GM18951 (cell line): ENCODE data around the gene CTU2.

Source experiments
- POLR2A ChIP-seq: IDR thresholded peaks from 4 replicates; pipeline ENCODE4 v1.6.1; 2011; ENCODE audit warnings: mild to moderate bottlenecking; ENCODE audit not compliant: insufficient read length, insufficient read depth; ENCODE audit errors: extremely low read depth
- in situ Hi-C: fragments of 300-500 bp; cut with MboI; formaldehyde crosslinking; loops from one replicate; pipeline ENCODE4 v1.12.0; 2022; ENCODE audit warnings: low sequenced_read_pairs, mixed read lengths, inconsistent platforms; ENCODE audit not compliant: unreplicated experiment

CTU2 gene

DNA sequence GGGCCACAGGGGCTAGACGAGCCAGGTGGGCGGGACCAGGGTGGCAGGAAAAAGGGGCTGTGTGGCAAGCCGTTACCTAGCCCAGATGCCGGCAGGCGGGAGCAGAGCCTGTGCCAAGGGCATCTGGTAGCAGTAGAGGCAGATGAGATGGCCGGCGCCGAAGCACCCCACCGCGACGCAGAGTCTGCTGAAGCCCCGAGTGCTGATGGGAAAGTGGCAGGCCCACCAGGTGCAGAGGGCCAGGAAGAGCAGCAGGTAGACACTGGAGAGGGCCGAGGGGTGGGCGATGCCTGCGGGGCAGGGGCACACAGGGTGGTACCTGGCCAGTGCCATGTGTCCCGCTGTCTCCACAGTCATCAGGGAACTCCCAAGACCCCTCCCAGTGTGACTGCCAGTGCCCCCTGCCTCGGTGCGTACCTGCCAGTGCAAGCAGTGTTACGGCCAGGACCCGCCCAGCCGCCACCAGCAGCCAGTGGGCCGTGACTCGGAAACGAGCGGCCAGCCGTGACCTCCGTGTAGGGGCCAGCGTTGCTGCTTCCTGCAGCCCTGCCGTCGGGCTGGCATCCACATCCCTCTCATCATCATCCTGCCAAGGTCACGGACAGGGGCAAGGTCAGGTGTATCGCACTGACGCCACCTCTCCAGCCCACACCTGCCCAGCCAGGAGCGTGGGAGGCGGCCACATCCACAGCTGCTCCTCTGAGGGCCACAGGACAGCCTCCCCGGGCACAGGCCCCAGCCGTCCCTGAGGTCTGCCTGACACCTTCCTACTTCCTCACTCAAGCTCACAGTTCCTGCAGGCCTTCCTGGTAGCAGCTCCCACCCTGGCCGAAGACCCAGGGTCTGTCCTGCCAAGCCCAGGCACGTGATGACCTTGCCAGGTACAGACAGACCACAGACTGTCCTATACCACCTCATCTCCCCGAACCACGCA, 32.1 kb downstream of the CTU2 start:
- in situ Hi-C loops, result no loop called here
- TF ChIP-seq POLR2A, result no peak

DNA sequence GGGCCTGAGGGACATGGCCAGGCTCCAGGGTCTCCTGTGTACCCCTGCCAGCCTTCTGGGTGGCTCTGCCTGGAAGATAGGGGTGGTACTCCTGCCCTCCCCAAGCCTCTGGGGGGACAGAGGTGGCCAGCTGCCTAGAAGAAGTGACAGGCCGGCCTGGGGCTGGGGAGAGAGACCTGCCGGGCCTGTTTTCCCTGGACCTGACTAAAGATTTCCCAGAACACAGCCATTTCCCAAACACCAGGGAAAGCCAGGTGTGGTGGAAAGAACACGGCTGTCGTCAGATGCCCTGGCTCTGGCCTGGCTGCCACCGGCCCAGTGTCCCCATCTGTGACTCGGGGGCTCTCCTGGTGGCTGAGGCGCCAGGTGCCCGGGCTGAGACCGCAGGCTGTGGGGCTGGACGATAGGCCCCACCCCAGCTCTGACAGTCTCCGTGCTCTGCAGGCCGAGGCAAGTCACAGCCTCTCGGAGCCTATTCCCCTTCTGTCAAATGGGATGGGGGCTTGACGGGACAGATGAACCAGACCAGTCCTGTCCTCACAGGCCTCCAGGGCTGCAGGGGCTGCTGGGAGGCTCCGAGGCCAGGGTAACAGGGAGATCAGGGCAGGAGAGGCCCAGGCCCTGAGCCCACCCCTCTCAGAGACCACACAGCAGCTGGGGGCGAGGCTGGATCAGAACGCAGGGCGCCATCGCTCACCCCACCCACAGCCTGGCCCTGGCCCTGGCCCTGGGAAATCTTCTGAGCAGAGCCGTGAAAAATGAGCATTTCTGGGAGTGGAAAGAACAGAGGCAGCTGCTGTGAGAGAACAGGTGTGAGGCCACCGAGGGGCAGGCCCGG, 33.1 kb downstream of the CTU2 start:
- in situ Hi-C loops, result no loop called here
- TF ChIP-seq POLR2A, result no peak

DNA sequence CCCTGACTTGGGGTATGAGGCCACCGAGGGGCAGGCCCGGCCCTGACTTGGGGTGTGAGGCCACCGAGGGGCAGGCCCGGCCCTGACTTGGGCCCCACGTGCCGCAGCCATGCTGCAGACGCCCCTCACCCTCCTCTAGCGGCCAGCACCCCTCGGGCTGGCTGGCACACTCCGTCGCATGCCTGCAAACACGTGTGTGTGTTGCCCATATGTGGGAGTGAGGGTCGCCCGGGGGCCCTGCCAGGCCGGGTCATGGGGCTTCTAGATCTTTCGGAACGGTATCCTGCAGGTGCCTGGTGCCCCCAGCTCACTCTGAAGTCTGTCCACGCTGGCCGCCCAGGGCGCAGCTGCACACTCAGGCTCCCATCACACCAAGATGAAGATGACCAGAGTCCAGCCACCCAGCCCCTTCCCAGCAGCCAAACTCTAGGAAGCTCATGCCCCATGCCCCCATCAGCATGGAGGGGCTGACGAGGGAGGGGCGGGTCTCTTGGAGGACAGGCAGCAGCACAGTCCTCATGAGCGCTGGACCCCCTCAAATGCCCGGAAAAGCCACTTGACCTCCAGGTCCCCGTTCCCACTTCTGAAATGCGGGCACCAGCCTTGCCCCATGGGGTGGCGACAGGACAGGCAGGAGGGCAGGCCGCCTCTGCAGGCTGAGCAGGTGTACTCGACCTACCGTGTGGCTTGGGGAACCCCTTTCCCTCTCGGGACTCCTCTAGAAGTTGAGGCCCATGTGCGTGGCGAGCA, 33.8 kb downstream of the CTU2 start:
- in situ Hi-C loops, result no loop called here
- TF ChIP-seq POLR2A, result no peak

DNA sequence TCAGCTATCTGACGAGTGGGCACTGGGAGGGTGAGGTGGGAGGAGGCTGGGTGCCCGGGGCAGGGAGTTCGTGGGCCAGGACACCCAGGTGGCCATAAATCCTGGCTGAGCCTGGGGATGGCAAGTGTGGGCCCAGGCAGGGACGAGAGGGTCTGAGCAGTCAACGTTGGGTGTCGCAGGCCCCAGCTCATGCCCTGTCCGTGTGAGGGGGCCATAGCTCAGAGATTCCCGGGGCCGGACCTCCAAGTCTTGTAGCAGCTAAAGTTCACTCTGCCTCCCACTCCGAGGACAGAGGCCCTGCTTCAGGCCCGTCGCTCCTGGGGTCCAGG, 34.4 kb downstream of the CTU2 start:
- TF ChIP-seq POLR2A, result no peak
- in situ Hi-C loops, result no loop called here

DNA sequence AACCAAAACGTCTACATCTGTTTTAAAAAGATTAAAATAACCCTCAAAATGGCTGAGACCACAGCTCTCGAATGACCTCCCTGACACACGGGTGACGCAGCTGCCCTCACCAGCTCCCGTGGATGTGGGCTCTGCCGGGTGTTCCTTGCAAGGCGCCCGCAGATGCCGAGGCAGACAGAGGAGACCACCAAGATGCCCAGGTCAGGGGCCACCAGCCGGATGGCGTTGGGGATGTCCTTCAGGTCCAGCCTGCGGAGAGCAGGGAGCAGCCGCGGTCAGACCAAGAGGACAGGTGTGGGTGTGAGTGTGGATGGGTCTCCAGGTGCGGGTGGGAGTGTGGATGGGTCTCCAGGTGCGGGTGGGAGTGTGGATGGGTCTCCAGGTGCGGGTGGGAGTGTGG, 35.1 kb downstream of the CTU2 start:
- in situ Hi-C loops, result no loop called here

DNA sequence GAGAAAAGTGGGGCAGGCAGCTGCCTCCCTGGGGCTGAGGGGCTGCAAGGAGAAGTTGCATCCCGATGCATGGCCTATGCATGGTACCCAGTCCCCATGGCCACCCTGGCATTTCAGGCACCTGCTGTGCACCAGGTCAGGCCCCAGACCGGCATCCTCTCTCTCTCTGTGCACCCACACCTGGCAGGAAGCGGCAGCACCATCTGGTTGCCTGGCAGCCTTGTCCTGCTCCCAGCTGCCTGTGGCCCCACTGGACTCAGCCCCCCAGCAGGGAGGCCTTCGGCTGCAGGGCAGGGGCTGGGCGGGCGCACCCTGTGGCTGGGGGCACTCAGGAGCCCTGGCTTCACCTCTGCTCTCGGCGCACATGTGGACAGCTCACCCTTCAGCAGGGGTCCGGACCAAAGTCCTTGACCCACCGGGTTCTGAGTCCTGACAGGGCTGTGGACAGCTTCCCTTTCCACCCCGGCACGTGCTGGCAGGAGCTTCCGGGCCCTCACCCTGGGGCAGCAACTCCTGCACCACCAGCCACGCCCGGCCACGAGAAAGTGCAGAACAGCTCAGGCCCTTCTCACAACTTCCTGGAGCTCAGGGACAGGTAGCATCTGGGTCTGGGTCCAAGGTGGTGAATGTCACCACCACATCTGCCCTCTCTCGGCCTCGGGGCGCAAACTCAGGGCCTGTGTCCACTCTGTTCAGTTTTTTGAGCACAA, 36.7 kb downstream of the CTU2 start:
- in situ Hi-C loops, result no loop called here
- TF ChIP-seq POLR2A, result no peak

More for the DNA sequence above, 35.1 kb downstream of the CTU2 start:
- no peak for TF ChIP-seq POLR2A

DNA sequence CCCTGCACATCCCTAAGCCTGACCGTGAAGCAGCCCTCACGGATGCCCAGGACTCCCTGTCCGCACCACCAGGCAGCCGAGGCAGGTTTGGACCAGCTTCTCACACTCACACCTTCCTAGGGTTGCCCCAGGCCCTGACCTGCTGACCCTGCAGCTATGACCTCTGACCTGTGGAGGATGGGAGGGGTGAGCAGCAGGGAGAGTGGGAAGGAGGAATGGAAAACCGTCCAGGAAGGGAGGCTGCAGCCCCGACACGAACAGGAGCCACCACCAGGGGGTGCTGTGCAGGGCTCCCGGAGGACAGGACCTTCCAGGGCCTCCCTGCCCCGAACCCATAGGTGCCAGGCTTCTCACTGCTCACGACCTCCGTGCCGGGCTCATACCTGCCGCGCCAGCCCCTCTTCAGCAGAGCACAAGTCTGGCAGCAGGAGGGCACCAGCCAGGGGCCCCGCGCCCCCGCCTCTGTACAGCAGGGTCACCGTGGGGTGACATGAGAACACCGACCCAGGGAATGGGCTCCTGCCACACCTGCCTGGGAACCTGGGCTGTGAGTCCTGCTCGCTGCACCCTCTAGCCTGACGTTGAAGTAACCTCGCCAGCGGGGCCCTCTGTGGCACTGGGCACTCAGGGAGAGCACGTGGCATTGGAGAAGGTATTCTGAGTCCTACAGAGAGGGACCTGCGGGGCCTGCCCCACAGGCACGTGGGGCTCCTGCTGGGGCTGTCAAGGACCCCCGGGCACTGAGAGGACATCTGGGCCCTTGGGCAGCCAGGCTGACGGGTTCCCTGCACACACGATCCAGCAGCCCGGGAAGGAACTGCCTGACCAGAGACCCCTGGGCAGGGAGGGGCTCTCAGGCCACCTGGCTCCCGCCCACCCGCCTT, 37.6 kb downstream of the CTU2 start:
- TF ChIP-seq POLR2A, result no peak
- in situ Hi-C loops, result no loop called here

DNA sequence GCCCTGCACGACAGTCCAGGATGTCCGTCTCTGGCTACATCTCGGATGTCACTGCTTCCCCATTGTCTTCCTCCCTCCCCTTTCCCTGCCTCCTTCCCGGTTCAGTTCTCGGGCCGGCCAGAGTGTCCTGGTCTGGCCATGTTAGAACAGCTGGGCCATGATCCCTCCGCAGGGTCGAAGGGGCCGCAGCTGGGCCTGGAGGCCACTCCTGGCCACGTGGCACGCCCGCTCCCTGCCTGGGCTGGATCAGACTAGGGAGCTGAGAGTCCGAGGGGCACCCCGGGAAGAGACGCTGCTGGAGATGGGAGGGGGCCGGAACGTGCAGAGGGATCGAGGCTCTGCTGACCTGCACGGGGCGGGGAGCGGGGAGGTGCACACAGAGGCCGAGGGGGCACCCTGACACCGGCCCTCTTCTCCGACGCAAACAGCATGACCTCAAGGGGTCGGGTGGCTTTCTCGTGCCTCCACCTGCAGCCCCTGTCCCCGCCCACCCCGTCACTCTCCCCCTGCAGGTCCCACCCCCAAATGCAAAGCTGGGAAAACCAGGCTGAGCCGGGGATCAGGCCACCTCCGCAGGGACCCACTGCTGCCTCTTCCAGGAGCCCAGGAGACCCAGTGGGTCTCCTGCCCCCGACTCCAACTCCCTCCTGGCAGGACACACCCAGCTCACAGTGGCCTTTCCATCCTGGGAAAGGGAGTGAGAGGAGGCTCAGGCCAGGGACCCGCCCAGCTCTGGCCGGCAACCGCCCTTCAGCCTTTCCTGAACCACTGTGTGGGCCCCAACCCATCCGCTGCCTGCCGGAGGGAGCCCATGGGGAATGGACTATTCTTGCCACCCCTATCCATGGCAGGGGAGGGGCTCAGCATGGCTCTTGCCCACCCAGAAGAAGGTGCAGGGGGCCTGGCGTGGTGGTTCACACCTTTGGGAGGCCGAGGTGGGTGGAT, 38.5 kb downstream of the CTU2 start:
- TF ChIP-seq POLR2A, result no peak
- in situ Hi-C loops, result no loop called here

DNA sequence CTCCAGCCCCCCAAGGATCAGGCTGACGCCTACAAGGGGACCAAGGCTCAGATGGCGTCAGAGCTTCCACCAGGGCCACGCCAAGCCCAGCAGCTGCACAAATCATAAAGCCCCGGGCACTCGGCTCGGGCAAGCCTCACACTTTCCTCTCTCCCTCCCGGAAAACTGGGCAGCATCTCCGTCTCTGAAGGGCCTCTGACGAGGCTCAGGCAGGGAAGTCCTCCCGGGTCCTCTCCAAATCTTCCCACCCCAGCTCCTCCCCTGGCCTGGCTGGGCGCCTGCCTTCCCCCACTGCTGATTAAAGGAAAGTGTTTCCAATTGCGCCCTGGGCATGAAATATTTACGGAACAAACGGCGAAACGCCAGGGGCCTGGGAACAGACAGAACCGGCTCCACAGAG, 40.2 kb downstream of the CTU2 start:
- TF ChIP-seq POLR2A, result no peak
- in situ Hi-C loops, result no loop called here

DNA sequence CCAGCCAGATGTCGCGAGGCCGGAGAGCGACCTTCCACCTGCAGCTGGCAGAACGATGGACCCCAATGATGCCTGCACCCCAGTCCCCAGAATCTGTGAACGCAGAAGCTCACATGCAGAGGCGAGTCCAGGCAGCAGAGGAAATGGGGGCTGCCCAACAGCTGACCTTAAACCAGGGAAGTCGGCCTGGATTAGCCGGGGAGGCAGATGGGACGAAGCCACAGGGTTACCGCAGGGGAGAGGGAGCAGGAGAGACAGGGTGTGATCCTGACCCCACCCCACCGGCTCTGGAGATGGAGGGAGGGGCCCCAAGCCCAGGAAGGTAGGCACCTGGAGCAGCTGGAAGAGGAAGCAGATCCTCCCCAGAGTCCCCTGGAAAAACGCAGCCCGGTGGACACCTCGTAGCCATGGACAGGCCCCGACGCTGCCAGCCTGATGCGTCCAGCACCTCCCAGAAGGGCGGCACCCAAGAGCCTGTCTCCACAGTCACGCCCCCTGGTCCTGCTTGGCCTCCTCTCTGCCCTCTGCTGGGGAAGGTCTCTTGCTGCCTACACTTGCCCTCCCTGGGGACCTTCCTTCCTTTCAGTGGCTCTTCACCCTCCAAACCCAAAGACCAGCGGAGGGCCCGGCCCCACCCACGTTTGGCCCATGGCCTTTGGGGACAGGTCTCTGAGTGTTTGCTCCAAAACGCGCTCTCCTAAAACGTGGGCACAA, 41.4 kb downstream of the CTU2 start:
- in situ Hi-C loops, result no loop called here
- TF ChIP-seq POLR2A, result no peak
